Cardiac fibroblast (primary cell): Measurements from ENCODE around the gene C19orf47.
A peak's percentile ranks its signal among the peaks of the same experiment; 100 is the strongest.

Experiments used
- DNase-seq, 2 donors: peaks; one replicate each; pipeline versions ENCODE4 v3.0.0 to v3.0.0-alpha.2; 2010; ENCODE audit warnings: low read depth in 2 of 2
- H3K4me3 ChIP-seq, 2 donors: replicated peaks in 1 of 2; 1 replicate in 1 of 2; 2 replicates in 1 of 2; pipeline ENCODE4 v1.5.1; 2011; ENCODE audit warnings: low read depth in 2 of 2, low read length in 2 of 2, mild to moderate bottlenecking in 2 of 2, moderate library complexity in 1 of 2
- TF ChIP-seq, protein P1 (sequence below): IDR thresholded peaks from one replicate; pipeline ENCODE4 v1.5.1; 2011; ENCODE audit warnings: low read depth, mild to moderate bottlenecking, low read length, inconsistent platforms

Gene C19orf47

DNA sequence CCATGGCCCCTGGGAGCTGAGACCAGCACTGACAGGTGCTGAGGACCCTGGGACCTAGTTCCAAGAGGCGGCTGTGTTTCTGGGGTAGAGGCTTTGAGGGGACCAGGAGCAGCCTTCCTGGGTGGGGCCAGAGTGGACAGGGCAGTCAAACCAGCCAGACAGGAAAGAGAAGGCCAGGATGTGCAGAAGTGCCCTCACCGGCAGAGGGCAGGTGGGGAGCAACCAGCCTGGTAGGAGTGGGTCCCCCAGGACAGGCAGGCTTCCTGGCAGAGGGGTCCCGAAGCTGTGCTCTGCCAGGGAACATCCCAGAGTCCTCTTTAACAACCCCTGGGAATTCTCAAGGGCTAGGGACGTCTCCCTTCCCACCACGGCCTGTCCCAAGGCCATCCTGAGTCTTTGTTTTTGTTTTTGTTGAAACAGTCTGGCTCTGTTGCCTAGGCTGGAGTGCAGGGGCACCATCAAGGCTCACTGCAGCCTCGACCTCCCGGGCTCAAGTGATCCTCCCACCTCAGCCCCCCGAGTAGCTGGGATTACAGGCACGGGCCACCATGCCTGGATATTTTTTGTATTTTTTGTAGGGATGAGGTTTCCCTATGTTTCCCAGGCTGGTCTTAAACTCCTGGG, 44.8 kb upstream of the C19orf47 start:
- DNase-seq, result peak in 1 of 2 donors; percentile 25
- TF ChIP-seq, protein P1, sequence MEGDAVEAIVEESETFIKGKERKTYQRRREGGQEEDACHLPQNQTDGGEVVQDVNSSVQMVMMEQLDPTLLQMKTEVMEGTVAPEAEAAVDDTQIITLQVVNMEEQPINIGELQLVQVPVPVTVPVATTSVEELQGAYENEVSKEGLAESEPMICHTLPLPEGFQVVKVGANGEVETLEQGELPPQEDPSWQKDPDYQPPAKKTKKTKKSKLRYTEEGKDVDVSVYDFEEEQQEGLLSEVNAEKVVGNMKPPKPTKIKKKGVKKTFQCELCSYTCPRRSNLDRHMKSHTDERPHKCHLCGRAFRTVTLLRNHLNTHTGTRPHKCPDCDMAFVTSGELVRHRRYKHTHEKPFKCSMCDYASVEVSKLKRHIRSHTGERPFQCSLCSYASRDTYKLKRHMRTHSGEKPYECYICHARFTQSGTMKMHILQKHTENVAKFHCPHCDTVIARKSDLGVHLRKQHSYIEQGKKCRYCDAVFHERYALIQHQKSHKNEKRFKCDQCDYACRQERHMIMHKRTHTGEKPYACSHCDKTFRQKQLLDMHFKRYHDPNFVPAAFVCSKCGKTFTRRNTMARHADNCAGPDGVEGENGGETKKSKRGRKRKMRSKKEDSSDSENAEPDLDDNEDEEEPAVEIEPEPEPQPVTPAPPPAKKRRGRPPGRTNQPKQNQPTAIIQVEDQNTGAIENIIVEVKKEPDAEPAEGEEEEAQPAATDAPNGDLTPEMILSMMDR, result peak; percentile 43
- no peak overlapping the region for H3K4me3 ChIP-seq

DNA sequence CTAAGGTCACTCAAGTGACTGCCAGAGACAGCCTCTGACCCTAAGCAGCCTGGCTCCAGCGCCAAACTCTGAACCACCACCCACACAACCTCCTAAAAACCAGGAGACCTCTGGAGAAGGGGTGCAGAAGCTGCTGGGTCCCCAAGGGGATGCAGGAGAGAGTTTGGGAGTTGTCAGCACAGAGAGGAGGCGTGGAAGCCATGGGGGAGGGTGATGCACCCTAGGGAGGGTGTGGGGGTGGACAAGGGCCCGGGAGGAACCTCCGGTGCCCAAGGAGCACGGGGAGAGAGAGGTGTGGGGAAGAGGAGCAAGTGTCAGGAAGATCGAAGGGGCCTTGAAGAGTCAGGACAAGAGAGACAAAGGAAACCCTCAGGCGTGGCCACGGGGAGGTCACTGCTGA, 43.9 kb upstream of the C19orf47 start:
- no peak for DNase-seq
- H3K4me3 ChIP-seq, result no peak overlapping the region
- TF ChIP-seq, protein P1, result no peak

DNA sequence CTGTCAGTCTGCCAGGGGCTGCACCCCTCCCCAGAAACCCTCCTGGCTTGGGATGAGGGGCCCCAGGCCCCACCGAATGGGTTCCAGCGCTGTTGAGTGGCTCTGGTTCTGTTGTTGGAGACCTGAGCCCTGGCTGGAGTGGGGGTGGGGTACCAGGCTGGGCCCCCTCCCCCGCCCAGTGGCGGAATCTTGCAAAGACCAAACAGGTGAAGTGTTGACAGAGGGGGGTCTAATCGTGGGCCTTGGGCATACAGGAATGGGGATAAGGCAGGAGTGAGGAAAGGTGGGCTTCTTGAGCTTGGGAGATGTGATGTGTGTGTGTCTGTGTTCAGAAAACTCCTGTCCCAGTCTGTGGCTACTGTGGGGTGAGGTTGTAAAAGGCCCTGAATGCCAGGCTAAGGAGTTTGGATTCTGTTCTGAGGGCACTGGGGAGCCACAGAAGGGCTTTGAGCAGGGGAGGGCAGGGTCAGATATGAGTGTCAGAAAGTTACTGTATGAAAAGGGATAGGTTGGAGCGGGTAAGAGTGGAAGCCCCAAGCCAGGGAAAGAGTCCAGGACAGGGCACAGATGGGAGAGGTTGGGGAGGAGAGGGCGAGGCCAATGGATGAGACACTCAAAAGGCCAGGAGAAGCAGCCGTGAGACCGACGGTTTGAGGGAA, 42.0 kb upstream of the C19orf47 start, which contains the start of gene HIPK4:
Gene HIPK4, minus strand, starts transcription at position 98 of the 659 bp plus-strand sequence. CDS start 279 bp downstream, outside the sequence.
- TF ChIP-seq, protein P1, result no peak
- DNase-seq, result no peak
- H3K4me3 ChIP-seq, result no peak within 1 kb of the TSS

DNA sequence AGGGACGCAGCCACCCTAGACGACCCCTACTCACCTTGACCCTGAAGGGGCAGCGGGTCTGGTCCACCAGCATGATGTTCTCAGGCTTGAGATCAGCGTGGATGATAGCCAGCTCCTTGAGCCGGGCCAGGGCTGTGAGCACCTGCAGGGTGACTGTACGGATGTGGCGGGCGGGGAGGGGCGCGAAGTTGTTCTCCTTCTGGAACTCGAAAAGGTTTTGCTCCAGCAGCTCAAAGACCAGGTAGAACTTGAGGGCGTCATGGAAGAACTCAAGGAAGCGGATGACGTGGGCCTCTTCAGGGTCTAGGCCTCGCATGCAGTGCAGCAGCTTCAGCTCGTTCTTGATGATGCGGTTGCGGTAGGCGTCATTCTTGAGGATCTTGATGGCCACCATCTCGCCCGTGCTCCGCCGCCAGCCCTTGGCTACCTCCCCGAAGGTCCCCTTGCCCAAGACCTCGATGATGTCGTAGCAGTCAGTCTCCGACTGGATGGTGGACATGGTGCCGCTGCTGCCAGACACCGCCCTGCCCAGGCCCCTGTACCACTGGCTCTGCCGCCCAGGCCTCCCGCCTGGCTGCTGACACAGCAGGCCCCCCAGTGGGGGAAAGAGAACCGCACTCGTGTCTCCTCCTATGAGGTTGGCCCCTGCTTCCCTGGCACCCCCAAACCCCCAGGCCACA, 41.3 kb upstream of the C19orf47 start:
- no peak overlapping the region for H3K4me3 ChIP-seq
- no peak for DNase-seq
- TF ChIP-seq, protein P1, result no peak

DNA sequence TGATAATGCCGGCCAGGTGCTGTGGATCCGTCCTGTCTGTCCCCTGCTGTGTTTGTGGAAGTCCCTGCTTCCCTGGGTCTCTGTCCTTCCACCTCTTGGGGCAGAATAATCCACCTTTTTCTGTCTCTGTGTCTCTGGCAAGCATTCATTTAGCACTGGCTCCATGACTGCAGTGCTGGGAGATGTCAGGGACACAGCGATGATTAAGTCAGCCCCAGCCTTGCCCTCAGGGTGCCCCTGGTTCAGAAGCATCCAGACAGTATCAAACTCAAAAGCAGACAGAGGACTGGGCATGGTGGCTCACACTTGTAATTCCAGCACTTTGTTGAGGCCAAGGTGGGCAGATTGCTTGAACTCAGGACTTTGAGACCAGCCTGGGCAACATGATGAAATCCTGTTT, 40.3 kb upstream of the C19orf47 start:
- H3K4me3 ChIP-seq, result no peak overlapping the region
- no peak for DNase-seq
- TF ChIP-seq, protein P1, result no peak

DNA sequence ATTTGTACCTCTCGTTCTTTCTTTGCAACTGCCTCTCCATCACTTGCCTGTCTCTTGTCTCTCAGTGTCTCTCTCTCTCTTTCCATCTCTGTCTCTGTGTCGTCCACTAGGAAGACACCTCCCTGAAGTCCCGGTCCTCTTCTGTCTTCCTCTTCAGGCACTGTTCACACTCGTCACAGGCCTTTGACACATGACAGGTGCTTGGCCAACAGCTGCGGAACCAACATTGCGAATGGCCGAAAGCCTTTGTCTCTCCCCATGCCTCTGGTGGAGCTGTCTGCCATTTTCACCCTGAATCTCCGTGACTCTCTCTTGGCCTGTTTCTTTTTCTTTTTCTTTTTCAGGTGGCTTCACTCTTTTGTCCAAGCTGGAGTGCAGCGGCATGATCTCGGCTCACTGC, 39.0 kb upstream of the C19orf47 start:
- TF ChIP-seq, protein P1, result no peak
- H3K4me3 ChIP-seq, result no peak overlapping the region
- DNase-seq, result no peak
